Measurements from ENCODE around the gene KCNMB1. TPM values are rescaled to one million over a fixed set of nuclear protein-coding genes. Genes with fewer than 3 reads are reported as not detected.

Gene KCNMB1
- total RNA-seq, 2 donors from 2014 or later, result 0.74 to 0.83 TPM

DNA sequence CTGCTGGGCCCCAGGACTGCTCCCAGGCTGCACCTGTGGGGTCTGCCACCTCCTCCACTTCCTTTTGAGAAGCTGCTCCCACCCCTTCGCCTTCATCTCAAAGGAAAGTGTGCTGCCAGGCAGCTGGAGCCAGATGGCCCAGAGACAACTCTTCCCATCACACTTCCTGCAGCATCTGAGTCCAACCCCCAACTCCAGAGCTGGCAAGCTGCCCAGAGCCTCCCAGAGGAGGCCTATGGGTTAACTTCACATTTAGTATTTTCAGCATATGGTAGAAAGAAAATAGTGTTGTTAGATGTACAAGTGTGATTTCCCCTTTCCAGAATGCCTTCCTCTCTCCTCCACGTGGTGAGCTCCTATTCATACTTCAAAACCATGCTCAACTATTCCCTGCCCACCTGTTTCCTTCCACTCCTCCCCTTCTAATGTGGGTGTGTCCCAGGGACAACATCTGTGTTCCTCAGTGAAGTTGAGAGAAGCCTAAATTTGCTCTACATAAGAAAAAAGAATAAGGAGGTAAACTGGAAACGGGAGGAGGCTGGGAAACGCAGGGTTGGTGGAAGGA is 38.6 kb upstream of the KCNMB1 start:
- H3K36me3 ChIP-seq, result no peaks in the 10 kb centered on the region
- no peak for DNase-seq (ENCODE audit: low spot score)
- no peaks in the 10 kb centered on the region for H3K27me3 ChIP-seq
- no peak overlapping the region for H3K27ac ChIP-seq
- no peak overlapping the region for H3K4me3 ChIP-seq
- H3K4me1 ChIP-seq, result peaks cover 0 to 13% of the 10 kb centered on the region in 2 donors
- peaks cover 0 to 6% of the 10 kb centered on the region in 2 donors for H3K9me3 ChIP-seq
- TF ChIP-seq, protein P1, sequence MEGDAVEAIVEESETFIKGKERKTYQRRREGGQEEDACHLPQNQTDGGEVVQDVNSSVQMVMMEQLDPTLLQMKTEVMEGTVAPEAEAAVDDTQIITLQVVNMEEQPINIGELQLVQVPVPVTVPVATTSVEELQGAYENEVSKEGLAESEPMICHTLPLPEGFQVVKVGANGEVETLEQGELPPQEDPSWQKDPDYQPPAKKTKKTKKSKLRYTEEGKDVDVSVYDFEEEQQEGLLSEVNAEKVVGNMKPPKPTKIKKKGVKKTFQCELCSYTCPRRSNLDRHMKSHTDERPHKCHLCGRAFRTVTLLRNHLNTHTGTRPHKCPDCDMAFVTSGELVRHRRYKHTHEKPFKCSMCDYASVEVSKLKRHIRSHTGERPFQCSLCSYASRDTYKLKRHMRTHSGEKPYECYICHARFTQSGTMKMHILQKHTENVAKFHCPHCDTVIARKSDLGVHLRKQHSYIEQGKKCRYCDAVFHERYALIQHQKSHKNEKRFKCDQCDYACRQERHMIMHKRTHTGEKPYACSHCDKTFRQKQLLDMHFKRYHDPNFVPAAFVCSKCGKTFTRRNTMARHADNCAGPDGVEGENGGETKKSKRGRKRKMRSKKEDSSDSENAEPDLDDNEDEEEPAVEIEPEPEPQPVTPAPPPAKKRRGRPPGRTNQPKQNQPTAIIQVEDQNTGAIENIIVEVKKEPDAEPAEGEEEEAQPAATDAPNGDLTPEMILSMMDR (IDR thresholded peaks at IDR 0.05), result no peak

DNA sequence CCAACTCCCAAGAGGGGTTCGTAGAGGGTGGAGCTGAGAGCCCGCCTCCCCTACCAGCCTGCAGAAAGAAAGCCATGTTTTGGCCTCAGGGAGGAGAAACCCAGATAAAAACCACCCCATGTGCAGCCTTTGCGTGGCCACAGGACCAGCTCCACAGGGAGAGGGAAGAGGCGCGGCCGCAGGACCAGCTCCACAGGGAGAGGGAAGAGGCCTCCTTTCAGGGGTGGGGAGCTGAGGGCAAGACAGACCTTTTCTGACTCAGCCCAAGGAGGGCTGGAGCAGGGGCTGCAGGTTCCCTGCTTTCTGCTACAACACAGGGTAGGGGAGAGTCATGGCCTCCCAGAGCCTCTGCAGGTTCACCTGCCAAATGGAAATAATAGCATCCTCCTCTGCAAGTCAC is 37.6 kb upstream of the KCNMB1 start:
- H3K27ac ChIP-seq, result no peak overlapping the region
- peaks cover 0 to 13% of the 10 kb centered on the region in 2 donors for H3K4me1 ChIP-seq
- H3K4me3 ChIP-seq, result no peak overlapping the region
- TF ChIP-seq, protein P1 (IDR thresholded peaks at IDR 0.05), result no peak
- DNase-seq (ENCODE audit: low spot score), result no peak
- H3K9me3 ChIP-seq, result no peaks in the 10 kb centered on the region
- H3K36me3 ChIP-seq, result no peaks in the 10 kb centered on the region
- H3K27me3 ChIP-seq, result no peaks in the 10 kb centered on the region

DNA sequence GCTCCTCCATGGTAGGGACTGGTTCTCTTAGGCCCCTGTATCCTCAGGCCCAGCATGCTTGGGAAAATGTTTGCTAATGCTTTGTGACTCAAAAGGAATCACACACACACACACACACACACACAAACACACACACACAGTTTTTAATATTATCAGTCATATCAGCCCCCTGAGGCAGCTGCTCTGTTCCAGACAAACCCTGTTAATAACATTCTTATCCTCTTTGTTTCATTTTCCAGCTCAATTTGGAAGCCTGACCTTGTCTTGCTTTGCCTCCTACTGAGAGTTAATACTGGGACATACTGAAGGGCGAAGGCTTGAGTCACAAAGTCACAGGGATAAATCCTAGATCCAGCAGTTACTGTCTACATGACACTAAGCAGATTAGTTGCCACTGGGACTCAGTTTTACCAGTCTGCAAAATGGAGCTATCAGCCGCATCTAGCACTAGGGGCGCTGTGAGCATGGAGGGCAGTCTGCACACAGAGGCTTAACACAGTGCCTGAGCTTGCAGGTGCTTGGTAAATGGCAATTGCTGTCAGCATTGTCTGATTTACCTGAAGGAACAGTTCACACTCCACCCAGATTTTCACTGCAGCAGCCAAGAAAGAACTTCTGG is 37.1 kb upstream of the KCNMB1 start:
- H3K4me1 ChIP-seq, result peaks cover 0 to 13% of the 10 kb centered on the region in 2 donors
- TF ChIP-seq, protein P1 (IDR thresholded peaks at IDR 0.05), result no peak
- DNase-seq (ENCODE audit: low spot score), result no peak
- H3K4me3 ChIP-seq, result no peak overlapping the region
- no peak overlapping the region for H3K27ac ChIP-seq
- no peaks in the 10 kb centered on the region for H3K9me3 ChIP-seq
- H3K36me3 ChIP-seq, result no peaks in the 10 kb centered on the region
- H3K27me3 ChIP-seq, result no peaks in the 10 kb centered on the region

DNA sequence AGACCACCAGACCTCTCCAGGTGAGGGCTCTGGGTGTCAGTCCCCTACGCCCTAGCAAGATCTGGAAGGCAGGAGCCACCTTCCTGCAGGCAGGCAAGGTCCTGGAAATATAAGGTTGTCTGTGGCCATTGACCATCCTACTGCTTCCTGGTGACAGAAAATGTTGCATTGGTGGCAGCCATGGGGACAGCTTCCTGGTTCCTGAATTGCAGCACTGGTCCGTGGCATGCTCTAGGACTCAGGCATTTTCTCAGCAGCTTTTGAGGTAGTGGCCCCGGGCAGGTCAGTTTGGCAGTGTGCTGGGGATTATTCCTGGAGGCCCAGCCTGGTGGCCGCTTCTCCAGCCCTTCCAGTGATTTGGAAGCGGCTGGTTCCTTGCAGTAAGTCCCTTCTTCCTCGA is 36.6 kb upstream of the KCNMB1 start:
- Histone ChIP-seq H3K9me3 (no peaks in the 10 kb centered on the region), H3K4me1 (peaks cover 0 to 16% of the 10 kb centered on the region in 2 donors), H3K36me3 (no peaks in the 10 kb centered on the region), H3K27ac (no peak overlapping the region), H3K27me3 (no peaks in the 10 kb centered on the region), H3K4me3 (no peak overlapping the region)
- no peak for DNase-seq (ENCODE audit: low spot score)
- TF ChIP-seq, protein P1 (IDR thresholded peaks at IDR 0.05), result no peak

DNA sequence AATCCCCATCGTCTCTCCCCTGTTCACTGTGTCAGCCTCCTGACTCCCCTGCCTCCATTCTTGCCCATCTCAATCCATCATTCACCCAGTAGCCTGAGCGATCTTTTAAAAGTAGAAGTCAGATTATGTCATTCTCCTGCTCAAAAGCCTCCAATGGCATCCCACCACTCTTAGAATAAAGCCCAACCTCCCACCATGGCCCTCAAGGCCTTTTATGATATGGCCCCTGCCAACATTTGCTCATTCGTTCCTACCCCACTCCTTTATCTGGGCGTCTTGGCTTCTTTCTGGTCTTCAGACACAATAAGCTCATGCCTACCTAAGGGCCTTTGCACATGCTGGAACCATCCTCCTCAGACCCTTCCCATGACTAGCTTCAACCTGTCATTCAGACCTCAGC is 35.5 kb upstream of the KCNMB1 start:
- Histone ChIP-seq H3K4me1 (peaks cover 0 to 19% of the 10 kb centered on the region in 2 donors), H3K36me3 (no peaks in the 10 kb centered on the region), H3K4me3 (no peak overlapping the region), H3K9me3 (no peaks in the 10 kb centered on the region), H3K27ac (no peak overlapping the region), H3K27me3 (no peaks in the 10 kb centered on the region)
- no peak for DNase-seq (ENCODE audit: low spot score)
- TF ChIP-seq, protein P1 (IDR thresholded peaks at IDR 0.05), result no peak

DNA sequence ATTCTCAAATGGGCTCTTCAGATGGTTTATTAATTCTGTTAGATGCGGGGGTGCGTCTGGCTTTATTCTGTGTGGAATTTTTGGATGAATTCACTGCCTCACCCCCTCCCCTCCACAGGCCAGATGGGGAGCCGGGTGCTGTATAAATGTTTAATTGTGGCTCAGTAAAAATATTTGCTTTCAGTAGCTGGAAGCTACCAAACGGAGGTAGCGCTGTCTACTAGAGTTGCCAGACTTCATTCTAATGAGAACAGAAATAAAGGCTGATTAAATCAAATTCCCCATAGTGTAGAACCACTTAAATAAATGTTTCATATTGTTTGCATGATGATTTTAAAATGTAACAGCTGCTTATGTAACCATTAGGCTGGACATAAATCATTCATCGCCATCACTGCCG is 34.5 kb upstream of the KCNMB1 start:
- Histone ChIP-seq H3K4me3 (no peak overlapping the region), H3K9me3 (no peaks in the 10 kb centered on the region), H3K27ac (no peak overlapping the region)

More for the DNA sequence above, 34.5 kb upstream of the KCNMB1 start:
- Histone ChIP-seq H3K27me3 (no peaks in the 10 kb centered on the region), H3K36me3 (no peaks in the 10 kb centered on the region), H3K4me1 (peaks cover 0 to 19% of the 10 kb centered on the region in 2 donors)
- TF ChIP-seq, protein P1 (IDR thresholded peaks at IDR 0.05), result no peak
- no peak for DNase-seq (ENCODE audit: low spot score)

Data from right atrium auricular region (tissue), 2 donors.